ENCODE data around the gene SERPINB3. TPM values are rescaled to one million over a fixed set of nuclear protein-coding genes. Genes with fewer than 3 reads are reported as not detected.

The SERPINB3 gene
- polyA plus RNA-seq, 1 donor (not counting 4 experiments of a cell fraction or from before 2014, with no cell fraction given) = 12.7 TPM

GRCh38 chr18:63677500-63678225 lies 16.0 kb upstream of the SERPINB3 start:
- Histone ChIP-seq H3K9me3 (ENCODE audit: control insufficient read depth, low read depth, low read length) (no peaks in the 10 kb centered on the region), H3K9ac (ENCODE audit: control insufficient read depth, extremely low read depth, insufficient read depth, low read length) (no peak overlapping the region), H3K9me1 (ENCODE audit: control insufficient read depth, extremely low read depth, insufficient read depth, low read length) (no peaks in the 10 kb centered on the region), H3K4me1 (ENCODE audit: control insufficient read depth, extremely low read depth, insufficient read depth, low read length) (no peaks in the 10 kb centered on the region), H3K4me2 (ENCODE audit: control insufficient read depth, extremely low read depth, insufficient read depth, low read depth, low read length) (no peak overlapping the region), H3K27ac (ENCODE audit: control insufficient read depth, insufficient read depth, low read length) (no peak overlapping the region), H2AFZ (ENCODE audit: control insufficient read depth, low read length) (no peak overlapping the region), H3K36me3 (ENCODE audit: control insufficient read depth in 2 of 2, extremely low read depth in 1 of 2, insufficient read depth in 2 of 2, low read length in 2 of 2) (no peaks in the 10 kb centered on the region), H3K27me3 (ENCODE audit: control insufficient read depth, extremely low read depth, insufficient read depth, low read length) (no peaks in the 10 kb centered on the region), H3K79me2 (ENCODE audit: control insufficient read depth, insufficient read depth, low read length) (no peaks in the 10 kb centered on the region), H4K20me1 (ENCODE audit: control insufficient read depth, extremely low read depth, insufficient read depth, low read length) (no peaks in the 10 kb centered on the region), H3K4me3 (ENCODE audit: control insufficient read depth in 2 of 3, extremely low read depth in 1 of 3, insufficient read depth in 2 of 3, low read depth in 1 of 3, low read length in 3 of 3) (no peak overlapping the region)
- dilution Hi-C loops (cut with MboI; ENCODE audit: extremely low pct_ligation_motif_present, low sequenced_read_pairs) = no loop called here
- DNase-seq (ENCODE audit: low read depth, low spot score) = no peak
- peak; percentile 20 for FAIRE-seq
- no peak for TF ChIP-seq EZH2 (IDR thresholded peaks at IDR 0.05; ENCODE audit: low read length)
- no peak for TF ChIP-seq CTCF (optimal IDR thresholded peaks at IDR 0.05 in 1 of 3, IDR thresholded peaks at IDR 0.05 in 1 of 3, conservative IDR thresholded peaks at IDR 0.05 in 1 of 3; ENCODE audit: extremely low read depth in 1 of 3, insufficient read depth in 2 of 3, low read length in 3 of 3)

- DNase-seq (ENCODE audit: low read depth, low spot score) = no peak
- H3K79me2 ChIP-seq (ENCODE audit: control insufficient read depth, insufficient read depth, low read length) = no peaks in the 10 kb centered on the region
- H3K9me1 ChIP-seq (ENCODE audit: control insufficient read depth, extremely low read depth, insufficient read depth, low read length) = no peaks in the 10 kb centered on the region
- no peak overlapping the region for H3K4me2 ChIP-seq (ENCODE audit: control insufficient read depth, extremely low read depth, insufficient read depth, low read depth, low read length)
- H3K4me3 ChIP-seq (ENCODE audit: control insufficient read depth in 2 of 3, extremely low read depth in 1 of 3, insufficient read depth in 2 of 3, low read depth in 1 of 3, low read length in 3 of 3) = no peak overlapping the region
- dilution Hi-C loops (cut with MboI; ENCODE audit: extremely low pct_ligation_motif_present, low sequenced_read_pairs) = no loop called here
- no peaks in the 10 kb centered on the region for H3K36me3 ChIP-seq (ENCODE audit: control insufficient read depth in 2 of 2, extremely low read depth in 1 of 2, insufficient read depth in 2 of 2, low read length in 2 of 2)
- H2AFZ ChIP-seq (ENCODE audit: control insufficient read depth, low read length) = no peak overlapping the region
- peak; percentile 65 to 90 (median 78) for TF ChIP-seq CTCF (optimal IDR thresholded peaks at IDR 0.05 in 1 of 3, IDR thresholded peaks at IDR 0.05 in 1 of 3, conservative IDR thresholded peaks at IDR 0.05 in 1 of 3; ENCODE audit: extremely low read depth in 1 of 3, insufficient read depth in 2 of 3, low read length in 3 of 3)
- no peak for TF ChIP-seq EZH2 (IDR thresholded peaks at IDR 0.05; ENCODE audit: low read length)
- no peaks in the 10 kb centered on the region for H3K27me3 ChIP-seq (ENCODE audit: control insufficient read depth, extremely low read depth, insufficient read depth, low read length)
- no peaks in the 10 kb centered on the region for H3K9me3 ChIP-seq (ENCODE audit: control insufficient read depth, low read depth, low read length)
- no peaks in the 10 kb centered on the region for H4K20me1 ChIP-seq (ENCODE audit: control insufficient read depth, extremely low read depth, insufficient read depth, low read length)
- H3K9ac ChIP-seq (ENCODE audit: control insufficient read depth, extremely low read depth, insufficient read depth, low read length) = no peak overlapping the region
- FAIRE-seq = peak; percentile 91
- no peak overlapping the region for H3K27ac ChIP-seq (ENCODE audit: control insufficient read depth, insufficient read depth, low read length)
- no peaks in the 10 kb centered on the region for H3K4me1 ChIP-seq (ENCODE audit: control insufficient read depth, extremely low read depth, insufficient read depth, low read length)
These were observed 15.0 kb upstream of the SERPINB3 start for GRCh38 chr18:63676526-63677323.

Data from keratinocyte (primary cell).